Panc1 (cell line): ENCODE data around the gene ARR3.

Experiments used
- POLR2AphosphoS5 ChIP-seq: IDR thresholded peaks from 2 replicates; pipeline ENCODE4 v1.6.1; 2012; ENCODE audit warnings: mild to moderate bottlenecking, low read depth, low read length, moderate library complexity
- SIN3A ChIP-seq: IDR thresholded peaks from 2 replicates; pipeline ENCODE4 v1.6.1; 2012; ENCODE audit warnings: low read depth, mild to moderate bottlenecking, low read length, moderate library complexity, borderline replicate concordance; ENCODE audit not compliant: insufficient read depth
- TCF7L2 ChIP-seq: IDR thresholded peaks from 2 replicates; pipeline ENCODE4 v1.6.1; 2011; ENCODE audit warnings: mild to moderate bottlenecking, low read depth, low read length, inconsistent platforms
- TF ChIP-seq, protein P1 (sequence below): fragments of 450-650 bp; IDR thresholded peaks from 2 replicates; pipeline ENCODE4 v1.5.1; 2017; ENCODE audit warnings: mild to moderate bottlenecking
- TF ChIP-seq, protein P2 (sequence below), 2 experiments: IDR thresholded peaks; 2 replicates each; pipeline ENCODE4 v1.6.1; 2011 to 2012; ENCODE audit warnings: low read depth in 2 of 2, control low read depth in 1 of 2, low read length in 1 of 2, mild to moderate bottlenecking in 1 of 2, moderate library complexity in 1 of 2; ENCODE audit not compliant: insufficient read depth in 1 of 2

DNA sequence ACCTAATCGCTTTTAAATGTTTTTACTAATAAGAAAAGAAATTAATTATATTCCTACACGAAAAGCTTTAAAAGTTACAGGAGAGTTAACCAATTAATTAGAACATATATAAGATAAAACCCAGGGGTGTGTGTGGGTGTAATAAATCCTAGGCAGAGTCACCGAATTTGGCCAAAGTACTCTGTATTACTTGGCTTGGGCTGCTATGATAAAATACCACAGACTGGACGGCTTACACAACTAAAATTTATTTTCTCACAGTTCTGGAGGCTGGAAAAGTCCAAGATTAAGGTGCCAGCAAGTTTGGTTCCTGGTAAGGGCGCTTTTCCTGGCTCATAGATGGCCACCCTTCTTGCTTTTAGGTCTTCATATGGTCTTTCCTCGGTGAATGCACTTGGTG is 23.3 kb upstream of the ARR3 start:
- TF ChIP-seq, protein P1, sequence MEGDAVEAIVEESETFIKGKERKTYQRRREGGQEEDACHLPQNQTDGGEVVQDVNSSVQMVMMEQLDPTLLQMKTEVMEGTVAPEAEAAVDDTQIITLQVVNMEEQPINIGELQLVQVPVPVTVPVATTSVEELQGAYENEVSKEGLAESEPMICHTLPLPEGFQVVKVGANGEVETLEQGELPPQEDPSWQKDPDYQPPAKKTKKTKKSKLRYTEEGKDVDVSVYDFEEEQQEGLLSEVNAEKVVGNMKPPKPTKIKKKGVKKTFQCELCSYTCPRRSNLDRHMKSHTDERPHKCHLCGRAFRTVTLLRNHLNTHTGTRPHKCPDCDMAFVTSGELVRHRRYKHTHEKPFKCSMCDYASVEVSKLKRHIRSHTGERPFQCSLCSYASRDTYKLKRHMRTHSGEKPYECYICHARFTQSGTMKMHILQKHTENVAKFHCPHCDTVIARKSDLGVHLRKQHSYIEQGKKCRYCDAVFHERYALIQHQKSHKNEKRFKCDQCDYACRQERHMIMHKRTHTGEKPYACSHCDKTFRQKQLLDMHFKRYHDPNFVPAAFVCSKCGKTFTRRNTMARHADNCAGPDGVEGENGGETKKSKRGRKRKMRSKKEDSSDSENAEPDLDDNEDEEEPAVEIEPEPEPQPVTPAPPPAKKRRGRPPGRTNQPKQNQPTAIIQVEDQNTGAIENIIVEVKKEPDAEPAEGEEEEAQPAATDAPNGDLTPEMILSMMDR = no peak
- TF ChIP-seq POLR2AphosphoS5 (no peak), TCF7L2 (no peak), SIN3A (no peak)
- TF ChIP-seq, protein P2, sequence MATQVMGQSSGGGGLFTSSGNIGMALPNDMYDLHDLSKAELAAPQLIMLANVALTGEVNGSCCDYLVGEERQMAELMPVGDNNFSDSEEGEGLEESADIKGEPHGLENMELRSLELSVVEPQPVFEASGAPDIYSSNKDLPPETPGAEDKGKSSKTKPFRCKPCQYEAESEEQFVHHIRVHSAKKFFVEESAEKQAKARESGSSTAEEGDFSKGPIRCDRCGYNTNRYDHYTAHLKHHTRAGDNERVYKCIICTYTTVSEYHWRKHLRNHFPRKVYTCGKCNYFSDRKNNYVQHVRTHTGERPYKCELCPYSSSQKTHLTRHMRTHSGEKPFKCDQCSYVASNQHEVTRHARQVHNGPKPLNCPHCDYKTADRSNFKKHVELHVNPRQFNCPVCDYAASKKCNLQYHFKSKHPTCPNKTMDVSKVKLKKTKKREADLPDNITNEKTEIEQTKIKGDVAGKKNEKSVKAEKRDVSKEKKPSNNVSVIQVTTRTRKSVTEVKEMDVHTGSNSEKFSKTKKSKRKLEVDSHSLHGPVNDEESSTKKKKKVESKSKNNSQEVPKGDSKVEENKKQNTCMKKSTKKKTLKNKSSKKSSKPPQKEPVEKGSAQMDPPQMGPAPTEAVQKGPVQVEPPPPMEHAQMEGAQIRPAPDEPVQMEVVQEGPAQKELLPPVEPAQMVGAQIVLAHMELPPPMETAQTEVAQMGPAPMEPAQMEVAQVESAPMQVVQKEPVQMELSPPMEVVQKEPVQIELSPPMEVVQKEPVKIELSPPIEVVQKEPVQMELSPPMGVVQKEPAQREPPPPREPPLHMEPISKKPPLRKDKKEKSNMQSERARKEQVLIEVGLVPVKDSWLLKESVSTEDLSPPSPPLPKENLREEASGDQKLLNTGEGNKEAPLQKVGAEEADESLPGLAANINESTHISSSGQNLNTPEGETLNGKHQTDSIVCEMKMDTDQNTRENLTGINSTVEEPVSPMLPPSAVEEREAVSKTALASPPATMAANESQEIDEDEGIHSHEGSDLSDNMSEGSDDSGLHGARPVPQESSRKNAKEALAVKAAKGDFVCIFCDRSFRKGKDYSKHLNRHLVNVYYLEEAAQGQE (IDR thresholded peaks at IDR 0.05; ENCODE audit: insufficient read depth in 1 of 2, low read depth in 2 of 2, low read length in 1 of 2) = no peak
